Neural progenitor cell (in vitro differentiated cells): ENCODE measurements around the gene SLMAP. TPM values are rescaled to one million over a fixed set of nuclear protein-coding genes. Genes with fewer than 3 reads are reported as not detected.
"Not testable (repeated sequence)": the region's sequence is repeated elsewhere in the genome, so short reads cannot be mapped to it uniquely, and the experiment has no call there.

Experiments
- DNase-seq: peaks from one replicate; pipeline ENCODE4 v3.0.0-alpha.2; 2016; ENCODE audit warnings: low spot score
- H2AFZ ChIP-seq: fragments of 200-600 bp; sonication (generic); replicated peaks from 2 replicates; pipeline ENCODE4 v1.6.1; 2016; ENCODE audit warnings: antibody characterized with exemption
- H3F3A ChIP-seq: fragments of 200-600 bp; sonication (generic); 2 replicates; pipeline ENCODE4 v1.6.1; 2016; ENCODE audit warnings: antibody characterized with exemption, low read depth
- H3K27ac ChIP-seq: fragments of 200-600 bp; sonication (generic); 2 replicates; pipeline ENCODE4 v1.5.1; 2016; ENCODE audit warnings: mild to moderate bottlenecking
- H3K27me3 ChIP-seq: fragments of 200-600 bp; sonication (generic); 2 replicates; pipeline ENCODE4 v1.6.1; 2016; ENCODE audit warnings: mild to moderate bottlenecking, moderate library complexity
- H3K36me3 ChIP-seq: fragments of 200-600 bp; sonication (generic); 2 replicates; pipeline ENCODE4 v1.5.1; 2016
- H3K4me1 ChIP-seq: fragments of 200-600 bp; sonication (generic); 2 replicates; pipeline ENCODE4 v1.6.1; 2016; ENCODE audit warnings: mixed run types
- H3K4me2 ChIP-seq: fragments of 200-600 bp; sonication (generic); 2 replicates; pipeline ENCODE4 v1.6.1; 2016
- H3K4me3 ChIP-seq: fragments of 200-600 bp; sonication (generic); 2 replicates; pipeline ENCODE4 v1.5.1; 2016
- H3K79me2 ChIP-seq: fragments of 200-600 bp; sonication (generic); 2 replicates; pipeline ENCODE4 v1.6.1; 2016; ENCODE audit warnings: low read depth
- H3K9ac ChIP-seq: fragments of 200-600 bp; sonication (generic); 2 replicates; pipeline ENCODE4 v1.6.1; 2016
- H3K9me3 ChIP-seq: fragments of 200-600 bp; sonication (generic); 2 replicates; pipeline ENCODE4 v1.5.1; 2016; ENCODE audit warnings: low read depth
- H4K20me1 ChIP-seq: fragments of 200-600 bp; sonication (generic); 2 replicates; pipeline ENCODE4 v1.6.1; 2016; ENCODE audit warnings: low read depth
- H3K27ac Mint-ChIP-seq: 3 replicates; pipeline ENCODE4 v1.8.0; 2021; ENCODE audit warnings: mixed read lengths
- H3K27me3 Mint-ChIP-seq: 2 replicates; pipeline ENCODE4 v1.8.0; 2022; ENCODE audit warnings: low read depth, mild to moderate bottlenecking, inconsistent platforms, moderate library complexity, mixed read lengths; ENCODE audit not compliant: insufficient read depth
- H3K36me3 Mint-ChIP-seq: 3 replicates; pipeline ENCODE4 v1.8.0; 2021; ENCODE audit warnings: mixed read lengths
- H3K4me1 Mint-ChIP-seq: 3 replicates; pipeline ENCODE4 v1.8.0; 2021; ENCODE audit warnings: mixed read lengths
- H3K4me3 Mint-ChIP-seq: 3 replicates; pipeline ENCODE4 v1.8.0; 2021; ENCODE audit warnings: mild to moderate bottlenecking, moderate library complexity, mixed read lengths
- H3K9me3 Mint-ChIP-seq: 3 replicates; pipeline ENCODE4 v1.8.0; 2020; ENCODE audit warnings: mixed read lengths
- CTCF ChIP-seq: fragments of 200-600 bp; sonication (generic); IDR thresholded peaks from 2 replicates; pipeline ENCODE4 v1.5.1; 2017; ENCODE audit warnings: antibody characterized with exemption, mild to moderate bottlenecking
- EZH2 ChIP-seq: fragments of 200-600 bp; sonication (generic); IDR thresholded peaks from 2 replicates; pipeline ENCODE4 v1.6.1; 2017; ENCODE audit warnings: antibody characterized with exemption, mild to moderate bottlenecking, moderate library complexity
- EZH2phosphoT487 ChIP-seq: fragments of 200-600 bp; sonication (generic); IDR thresholded peaks from 2 replicates; pipeline ENCODE4 v1.6.1; 2017; ENCODE audit warnings: antibody characterized with exemption
- total RNA-seq: library from RNA; depleted of rRNA; stranded (reverse); fragments of >200 nt; gene quantifications from 2 replicates; pipeline ENCODE4 v1.2.3, GENCODE V29; 2015; ENCODE audit warnings: low replicate concordance

The SLMAP gene
- total RNA-seq, 1 donor from 2014 or later = 59.4 TPM

GRCh38 chr3:57803647-57804081 lies 47.6 kb downstream of the SLMAP start:
- Mint-ChIP-seq H3K4me1 (peaks cover 11% of the 10 kb centered on the region), H3K36me3 (no peaks in the 10 kb centered on the region), H3K27me3 (no peaks in the 10 kb centered on the region), H3K4me3 (no peak overlapping the region), H3K9me3 (no peaks in the 10 kb centered on the region), H3K27ac (no peak overlapping the region)
- H3K9ac ChIP-seq = no peak overlapping the region
- TF ChIP-seq CTCF (no peak), EZH2 (no peak), EZH2phosphoT487 (no peak)
- H3K79me2 ChIP-seq = peaks cover 90% of the 10 kb centered on the region
- H3K27ac ChIP-seq = no peak overlapping the region
- peaks cover 4% of the 10 kb centered on the region for H3F3A ChIP-seq
- no peak overlapping the region for H3K4me3 ChIP-seq
- peaks cover 67% of the 10 kb centered on the region for H4K20me1 ChIP-seq
- no peak overlapping the region for H3K4me2 ChIP-seq
- no peaks in the 10 kb centered on the region for H3K9me3 ChIP-seq
- no peaks in the 10 kb centered on the region for H3K27me3 ChIP-seq
- H2AFZ ChIP-seq = no peak overlapping the region
- peak; percentile 41 for DNase-seq
- H3K4me1 ChIP-seq = peaks cover 9% of the 10 kb centered on the region
- H3K36me3 ChIP-seq = no peaks in the 10 kb centered on the region

- Histone ChIP-seq H3K4me1 (peaks cover 9% of the 10 kb centered on the region), H3K27ac (no peak overlapping the region), H3F3A (peaks cover 4% of the 10 kb centered on the region), H3K4me2 (no peak overlapping the region), H3K9me3 (no peaks in the 10 kb centered on the region), H3K9ac (no peak overlapping the region), H4K20me1 (peaks cover 82% of the 10 kb centered on the region), H3K36me3 (no peaks in the 10 kb centered on the region), H3K27me3 (no peaks in the 10 kb centered on the region), H3K79me2 (peaks cover 92% of the 10 kb centered on the region), H2AFZ (no peak overlapping the region), H3K4me3 (no peak overlapping the region)
- Mint-ChIP-seq H3K27me3 (no peaks in the 10 kb centered on the region), H3K36me3 (no peaks in the 10 kb centered on the region), H3K9me3 (no peaks in the 10 kb centered on the region), H3K4me3 (no peak overlapping the region), H3K27ac (no peak overlapping the region), H3K4me1 (peaks cover 11% of the 10 kb centered on the region)
- TF ChIP-seq CTCF (no peak), EZH2phosphoT487 (no peak), EZH2 (no peak)
- no peak for DNase-seq
Measured at GRCh38 chr3:57805266-57805665, 49.2 kb downstream of the SLMAP start.

- Mint-ChIP-seq H3K4me1 (peaks cover 9% of the 10 kb centered on the region), H3K27ac (no peak overlapping the region), H3K27me3 (no peaks in the 10 kb centered on the region), H3K9me3 (no peaks in the 10 kb centered on the region), H3K4me3 (no peak overlapping the region), H3K36me3 (no peaks in the 10 kb centered on the region)
- no peaks in the 10 kb centered on the region for H3K9me3 ChIP-seq
- no peaks in the 10 kb centered on the region for H3K36me3 ChIP-seq
- no peak overlapping the region for H3K27ac ChIP-seq
- no peak for DNase-seq
- H4K20me1 ChIP-seq = peaks cover 79% of the 10 kb centered on the region
- peaks cover 4% of the 10 kb centered on the region for H3F3A ChIP-seq
- no peak overlapping the region for H3K9ac ChIP-seq
- peaks cover 92% of the 10 kb centered on the region for H3K79me2 ChIP-seq
- H2AFZ ChIP-seq = no peak overlapping the region
- peaks cover 9% of the 10 kb centered on the region for H3K4me1 ChIP-seq
- H3K4me2 ChIP-seq = no peak overlapping the region
- no peaks in the 10 kb centered on the region for H3K27me3 ChIP-seq
- TF ChIP-seq EZH2phosphoT487 (no peak), CTCF (no peak), EZH2 (no peak)
- H3K4me3 ChIP-seq = no peak overlapping the region
Measured at GRCh38 chr3:57805674-57806073, 49.6 kb downstream of the SLMAP start.

- not testable (repeated sequence) for H3K27ac Mint-ChIP-seq, H3K4me1 ChIP-seq, H3K27ac ChIP-seq, H3K4me3 ChIP-seq, H3K4me2 ChIP-seq, H3F3A ChIP-seq, H3K36me3 ChIP-seq, DNase-seq, H3K9ac ChIP-seq, H3K27me3 ChIP-seq, H3K9me3 ChIP-seq, H3K9me3 Mint-ChIP-seq, H3K4me1 Mint-ChIP-seq, H3K4me3 Mint-ChIP-seq, H2AFZ ChIP-seq, H3K36me3 Mint-ChIP-seq, H3K27me3 Mint-ChIP-seq
- Histone ChIP-seq H4K20me1 (peaks cover 74% of the 10 kb centered on the region), H3K79me2 (peaks cover 92% of the 10 kb centered on the region)
Measured at GRCh38 chr3:57806195-57806594, 50.1 kb downstream of the SLMAP start.
